HG02885 (cell line): Measurements from ENCODE around the gene PLEKHN1.

Source experiments
- ATAC-seq: cut with Tn5 transposase; IDR thresholded peaks from one replicate; pipeline ENCODE4 v1.9.1; 2021; ENCODE audit warnings: mild to moderate bottlenecking; ENCODE audit not compliant: unreplicated experiment, poor library complexity

Gene PLEKHN1

GRCh38 chr1:966135-966703 lies at the start of gene PLEKHN1:
Gene PLEKHN1, plus strand, starts transcription at chr1:966482. Its CDS starts 50 bp downstream, at chr1:966532.
- peak; percentile 5 for ATAC-seq

GRCh38 chr1:917076-917459 lies 49.2 kb upstream of the PLEKHN1 start:
- ATAC-seq, result no peak

- no peak for ATAC-seq
Observed at GRCh38 chr1:917466-918091, 48.7 kb upstream of the PLEKHN1 start.

- no peak for ATAC-seq
Observed at GRCh38 chr1:918353-918752, 47.9 kb upstream of the PLEKHN1 start.

GRCh38 chr1:918843-919242 lies 47.4 kb upstream of the PLEKHN1 start:
- no peak for ATAC-seq

GRCh38 chr1:919271-919872 lies 46.9 kb upstream of the PLEKHN1 start:
- no peak for ATAC-seq

GRCh38 chr1:920010-920409 lies 46.3 kb upstream of the PLEKHN1 start:
- ATAC-seq, result no peak

- ATAC-seq, result no peak
Observed at GRCh38 chr1:920521-920920, 45.8 kb upstream of the PLEKHN1 start.

GRCh38 chr1:921011-921837 lies 45.1 kb upstream of the PLEKHN1 start:
- no peak for ATAC-seq

- ATAC-seq, result no peak
Observed at GRCh38 chr1:923131-923990, 42.9 kb upstream of the PLEKHN1 start, which contains the start of gene SAMD11. Gene SAMD11, plus strand, starts transcription at chr1:923923. Its CDS starts 509 bp downstream, at chr1:924432.

- no peak for ATAC-seq
Observed at GRCh38 chr1:923991-924655, 42.2 kb upstream of the PLEKHN1 start.

- ATAC-seq, result no peak
Observed at GRCh38 chr1:924656-925560, 41.4 kb upstream of the PLEKHN1 start.

- ATAC-seq, result no peak
Observed at GRCh38 chr1:925561-926421, 40.5 kb upstream of the PLEKHN1 start.

GRCh38 chr1:927234-927633 lies 39.0 kb upstream of the PLEKHN1 start:
- no peak for ATAC-seq

GRCh38 chr1:927748-928147 lies 38.5 kb upstream of the PLEKHN1 start:
- ATAC-seq, result no peak

- no peak for ATAC-seq
Observed at GRCh38 chr1:928825-929661, 37.2 kb upstream of the PLEKHN1 start.
